ENCODE data around the gene SLC4A2. TPM values are rescaled to one million over a fixed set of nuclear protein-coding genes. Genes with fewer than 3 reads are reported as not detected.

SLC4A2 gene
- polyA plus RNA-seq, 2 of the 4 experiments (the other 2 are of a cell fraction): 112 to 275 TPM

DNA sequence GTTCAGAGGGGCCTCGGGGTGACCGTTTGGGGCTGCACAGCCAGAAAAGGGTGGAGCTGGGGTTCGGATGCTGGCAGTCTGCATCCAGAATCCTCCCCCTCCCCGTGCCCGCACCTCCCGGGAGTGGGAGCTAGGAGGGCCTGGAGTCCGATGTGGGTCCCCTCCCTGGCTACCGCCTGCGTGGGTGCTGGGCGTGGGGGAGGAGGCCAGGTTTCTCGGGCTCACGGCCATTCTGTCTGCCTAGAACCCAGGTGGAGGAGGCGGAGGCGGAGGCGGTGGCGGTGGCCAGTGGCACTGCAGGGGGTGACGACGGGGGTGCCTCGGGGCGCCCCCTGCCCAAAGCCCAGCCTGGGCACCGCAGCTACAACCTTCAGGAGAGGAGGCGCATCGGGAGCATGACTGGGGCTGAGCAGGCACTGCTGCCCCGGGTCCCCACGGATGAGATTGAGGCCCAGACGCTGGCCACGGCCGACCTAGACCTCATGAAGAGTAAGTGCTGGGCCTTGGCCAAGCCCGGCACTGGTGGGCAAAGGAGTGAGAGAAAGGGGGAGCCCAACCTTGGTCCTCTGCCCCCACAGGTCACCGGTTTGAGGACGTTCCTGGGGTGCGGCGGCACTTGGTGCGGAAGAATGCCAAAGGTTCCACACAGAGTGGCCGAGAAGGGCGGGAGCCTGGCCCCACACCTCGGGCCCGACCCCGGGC is 7.0 kb downstream of the SLC4A2 start (continued):
- TF ChIP-seq, protein P1, sequence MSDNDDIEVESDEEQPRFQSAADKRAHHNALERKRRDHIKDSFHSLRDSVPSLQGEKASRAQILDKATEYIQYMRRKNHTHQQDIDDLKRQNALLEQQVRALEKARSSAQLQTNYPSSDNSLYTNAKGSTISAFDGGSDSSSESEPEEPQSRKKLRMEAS (IDR thresholded peaks at IDR 0.05): no peak
- TF ChIP-seq EHF (CRISPR knock-in tag; IDR thresholded peaks at IDR 0.05) (no peak), MAZ (IDR thresholded peaks at IDR 0.05; ENCODE audit: borderline replicate concordance, low read depth, low read length) (no peak), ZNF302 (CRISPR knock-in tag; IDR thresholded peaks at IDR 0.05) (no peak)
- TF ChIP-seq, protein P2, sequence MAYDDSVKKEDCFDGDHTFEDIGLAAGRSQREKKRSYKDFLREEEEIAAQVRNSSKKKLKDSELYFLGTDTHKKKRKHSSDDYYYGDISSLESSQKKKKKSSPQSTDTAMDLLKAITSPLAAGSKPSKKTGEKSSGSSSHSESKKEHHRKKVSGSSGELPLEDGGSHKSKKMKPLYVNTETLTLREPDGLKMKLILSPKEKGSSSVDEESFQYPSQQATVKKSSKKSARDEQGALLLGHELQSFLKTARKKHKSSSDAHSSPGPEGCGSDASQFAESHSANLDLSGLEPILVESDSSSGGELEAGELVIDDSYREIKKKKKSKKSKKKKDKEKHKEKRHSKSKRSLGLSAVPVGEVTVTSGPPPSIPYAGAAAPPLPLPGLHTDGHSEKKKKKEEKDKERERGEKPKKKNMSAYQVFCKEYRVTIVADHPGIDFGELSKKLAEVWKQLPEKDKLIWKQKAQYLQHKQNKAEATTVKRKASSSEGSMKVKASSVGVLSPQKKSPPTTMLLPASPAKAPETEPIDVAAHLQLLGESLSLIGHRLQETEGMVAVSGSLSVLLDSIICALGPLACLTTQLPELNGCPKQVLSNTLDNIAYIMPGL (CRISPR knock-in tag; IDR thresholded peaks at IDR 0.05; ENCODE audit: borderline replicate concordance): no peak

DNA sequence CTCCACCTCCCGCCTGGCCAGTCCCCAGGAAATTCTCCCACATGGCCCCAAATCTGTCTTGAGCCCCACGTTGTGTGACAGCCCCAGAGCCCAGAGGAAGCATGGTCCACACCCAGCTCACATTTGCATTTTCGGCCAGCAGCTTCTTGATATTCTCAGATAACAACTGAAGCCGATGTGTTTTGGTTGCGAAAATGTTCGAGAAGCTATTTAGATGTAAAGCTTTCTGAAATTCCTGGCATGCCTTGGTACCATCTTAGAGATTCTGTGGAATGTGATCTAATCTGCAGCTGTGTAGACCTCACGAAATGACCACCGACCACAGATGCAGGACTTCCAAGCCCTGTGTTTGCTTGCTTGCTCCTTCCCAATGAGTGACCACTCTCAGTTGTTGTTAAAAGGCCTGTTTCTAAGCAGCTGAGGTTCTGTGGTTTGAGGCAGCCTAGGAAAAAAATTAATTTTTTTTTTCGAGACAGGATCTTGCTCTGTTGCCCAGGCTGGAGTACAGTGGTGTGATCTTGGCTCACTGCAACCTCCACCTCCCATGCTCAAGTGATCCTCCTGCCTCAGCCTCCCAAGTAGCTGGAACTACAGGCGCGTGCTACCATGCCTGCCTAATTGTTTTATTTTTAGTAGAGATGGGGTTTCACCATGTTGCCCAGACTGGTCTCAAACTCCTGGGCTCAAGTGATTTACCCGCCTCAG is 8.8 kb downstream of the SLC4A2 start:
- ATAC-seq: no peak
- no peak for FAIRE-seq

DNA sequence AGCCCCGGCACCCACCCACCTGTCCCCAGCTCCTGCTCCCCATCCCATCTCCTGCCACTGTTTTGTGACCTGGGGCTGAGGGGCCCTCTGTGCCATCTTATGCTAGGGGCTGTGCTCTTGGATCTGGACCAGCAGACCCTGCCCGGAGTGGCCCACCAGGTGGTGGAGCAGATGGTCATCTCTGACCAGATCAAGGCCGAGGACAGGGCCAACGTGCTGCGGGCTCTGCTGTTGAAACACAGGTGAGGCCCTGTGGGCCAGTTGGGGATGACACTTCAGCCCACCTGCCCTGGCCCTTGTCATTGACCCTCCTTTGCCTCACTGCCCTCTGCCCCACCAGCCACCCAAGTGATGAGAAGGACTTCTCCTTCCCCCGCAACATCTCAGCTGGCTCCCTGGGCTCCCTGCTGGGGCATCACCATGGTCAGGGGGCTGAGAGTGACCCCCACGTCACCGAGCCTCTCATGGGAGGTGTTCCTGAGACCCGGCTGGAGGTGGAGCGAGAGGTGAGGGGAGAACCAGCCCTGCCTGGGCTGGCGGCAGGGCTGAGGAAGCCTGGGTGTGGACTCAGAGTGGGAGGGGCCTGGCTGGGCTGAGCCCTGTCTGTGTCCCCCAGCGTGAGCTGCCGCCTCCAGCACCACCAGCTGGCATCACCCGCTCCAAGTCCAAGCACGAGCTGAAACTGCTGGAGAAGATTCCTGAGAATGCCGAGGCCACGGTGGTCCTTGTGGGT is 10.6 kb downstream of the SLC4A2 start:
- Histone ChIP-seq H3K9me3 (no peaks in the 10 kb centered on the region), H3K4me1 (peaks cover 2% of the 10 kb centered on the region; the same call in 1 of the 3 replicates), H3K4me2 (no peak overlapping the region), H3K4me3 (no peak overlapping the region), H3K27ac (no peak overlapping the region)
- CTCF ChIA-PET: interaction anchor here (0.9 to 8.6 kb wide), 5 partner anchors 7 to 21 kb away, joined by 3 to 64 read pairs (median 5); partner anchors contain the start of genes FASTK and TMUB1
- POLR2A ChIA-PET: interaction anchor here (1.3 kb wide), 1 partner anchor 8 kb away, joined by 6 read pairs; no protein-coding TSS in a partner anchor
- ATAC-seq: no peak
- no peak for FAIRE-seq
- no peak for DNase-seq (ENCODE audit: low read depth in 1 of 2, low spot score in 1 of 2)
- 94% methylated on average over 16 of the region's 17 CpGs for WGBS (ENCODE audit: missing lambda C conversion rate)
- no peak for TF ChIP-seq ELK1 (IDR thresholded peaks at IDR 0.05; ENCODE audit: low read depth, low read length)
- TF ChIP-seq NFE2L2 (conservative IDR thresholded peaks at IDR 0.05; ENCODE audit: low read length): no peak
- no peak for TF ChIP-seq HDAC2 (IDR thresholded peaks at IDR 0.05)
- no peak for TF ChIP-seq TFCP2L1 (CRISPR knock-in tag; IDR thresholded peaks at IDR 0.05)
- TF ChIP-seq HES2 (IDR thresholded peaks at IDR 0.05): no peak
- TF ChIP-seq MAZ (IDR thresholded peaks at IDR 0.05; ENCODE audit: borderline replicate concordance, low read depth, low read length): no peak
- no peak for TF ChIP-seq SREBF2 (IDR thresholded peaks at IDR 0.05)
- TF ChIP-seq, protein P3, sequence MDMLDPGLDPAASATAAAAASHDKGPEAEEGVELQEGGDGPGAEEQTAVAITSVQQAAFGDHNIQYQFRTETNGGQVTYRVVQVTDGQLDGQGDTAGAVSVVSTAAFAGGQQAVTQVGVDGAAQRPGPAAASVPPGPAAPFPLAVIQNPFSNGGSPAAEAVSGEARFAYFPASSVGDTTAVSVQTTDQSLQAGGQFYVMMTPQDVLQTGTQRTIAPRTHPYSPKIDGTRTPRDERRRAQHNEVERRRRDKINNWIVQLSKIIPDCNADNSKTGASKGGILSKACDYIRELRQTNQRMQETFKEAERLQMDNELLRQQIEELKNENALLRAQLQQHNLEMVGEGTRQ (IDR thresholded peaks at IDR 0.05): no peak
- no peak for TF ChIP-seq REST (IDR thresholded peaks at IDR 0.05)
- no peak for TF ChIP-seq CHD4 (IDR thresholded peaks at IDR 0.05; ENCODE audit: borderline replicate concordance)
- no peak for TF ChIP-seq ZFP36 (IDR thresholded peaks at IDR 0.05; ENCODE audit: borderline replicate concordance, partially characterized antibody)
- no peak for TF ChIP-seq FOSB (CRISPR knock-in tag; IDR thresholded peaks at IDR 0.05)
- no peak for TF ChIP-seq JUN (IDR thresholded peaks at IDR 0.05)
- TF ChIP-seq, protein P1 (IDR thresholded peaks at IDR 0.05): no peak

More for the DNA sequence above, 8.8 kb downstream of the SLC4A2 start:
- POLR2A ChIA-PET: interaction anchor here (1.1 kb wide), 2 partner anchors 13 to 17 kb away, joined by 3 read pairs; partner anchors contain the start of gene FASTK
- no peak for DNase-seq (ENCODE audit: low read depth in 1 of 2, low spot score in 1 of 2)
- WGBS (ENCODE audit: missing lambda C conversion rate): 92% methylated on average over 12 of the region's 12 CpGs
- Histone ChIP-seq H3K27ac (no peak overlapping the region), H3K4me3 (no peak overlapping the region), H3K4me2 (no peak overlapping the region), H3K9me3 (no peaks in the 10 kb centered on the region), H3K4me1 (peaks cover 20% of the 10 kb centered on the region)
- CTCF ChIA-PET: interaction anchor here (0.7 to 4.6 kb wide), 9 partner anchors 9 to 100 kb away, joined by 3 to 21 read pairs (median 3); partner anchors contain the start of genes AGAP3, FASTK, GBX1 and TMUB1
- TF ChIP-seq HOXA7 (CRISPR knock-in tag; IDR thresholded peaks at IDR 0.05): no peak
- TF ChIP-seq SMC3 (IDR thresholded peaks at IDR 0.05): no peak
- no peak for TF ChIP-seq BHLHE40 (IDR thresholded peaks at IDR 0.05; ENCODE audit: low read depth, low read length)
- no peak for TF ChIP-seq HDAC2 (IDR thresholded peaks at IDR 0.05)
- no peak for TF ChIP-seq POLR2A (IDR thresholded peaks at IDR 0.05; ENCODE audit: low read length)
- TF ChIP-seq MYC (IDR thresholded peaks at IDR 0.05; ENCODE audit: borderline replicate concordance, low read length): no peak
- no peak for TF ChIP-seq PHF8 (IDR thresholded peaks at IDR 0.05; ENCODE audit: borderline replicate concordance, low read depth)
- TF ChIP-seq, protein P3 (IDR thresholded peaks at IDR 0.05): no peak
- TF ChIP-seq JUN (IDR thresholded peaks at IDR 0.05): no peak
- TF ChIP-seq HOXB5 (CRISPR knock-in tag; IDR thresholded peaks at IDR 0.05): no peak
